ENCODE measurements around the gene TMEM100. TPM values are rescaled to one million over a fixed set of nuclear protein-coding genes. Genes with fewer than 3 reads are reported as not detected.

The TMEM100 gene
- total RNA-seq, 1 donor = 0.36 TPM

DNA sequence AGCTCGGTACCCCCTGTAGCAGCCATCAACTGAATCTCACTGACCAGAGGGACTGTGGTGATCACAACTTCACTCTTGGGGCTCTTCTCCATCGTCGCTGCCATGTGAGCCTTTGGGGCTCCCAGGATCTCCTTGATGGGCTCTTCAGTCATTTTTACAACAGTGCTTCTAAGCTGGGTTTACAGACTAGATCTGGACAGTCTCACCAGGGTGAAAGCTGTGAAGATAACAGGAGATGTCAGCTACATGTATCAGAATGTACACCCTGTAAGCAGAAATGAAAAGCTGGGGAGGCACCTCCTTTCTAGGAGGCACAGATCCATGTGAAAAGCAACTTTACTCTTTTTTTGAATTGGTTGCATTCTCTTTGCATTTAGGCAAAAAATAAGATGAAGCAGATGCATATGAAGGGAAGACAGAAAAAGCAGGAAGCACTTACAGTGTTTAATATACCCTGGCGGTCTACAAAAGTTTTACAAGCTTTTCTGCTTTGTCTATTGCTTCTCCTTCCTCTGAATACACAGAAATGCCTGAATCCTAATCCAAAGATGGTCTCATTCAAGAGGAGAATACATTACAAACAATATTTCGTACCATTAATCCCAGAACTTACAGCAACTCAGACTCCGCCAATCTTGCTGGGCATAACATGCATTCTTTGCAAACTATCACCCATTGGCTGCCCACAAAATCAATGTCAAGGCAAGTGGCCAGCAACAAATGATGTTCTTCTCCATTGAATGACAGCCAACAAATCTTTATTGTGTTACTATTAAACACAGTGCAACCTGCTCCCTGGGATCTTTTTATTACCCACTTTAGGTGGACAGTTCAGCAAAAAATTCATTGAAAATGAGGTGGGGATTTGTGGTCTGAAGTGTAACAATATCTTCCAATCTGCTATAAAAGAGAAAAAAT lies 1.5 kb downstream of the TMEM100 start:
- H3K36me3 ChIP-seq (ENCODE audit: insufficient read depth, low read length) = no peaks in the 10 kb centered on the region
- peak overlapping the region; percentile 62 for H2AFZ ChIP-seq (ENCODE audit: low read length)
- no peaks in the 10 kb centered on the region for H3K27me3 ChIP-seq (ENCODE audit: insufficient read depth, low read length)
- no peak for DNase-seq (ENCODE audit: insufficient read length, low spot score, missing footprints)
- no peaks in the 10 kb centered on the region for H4K20me1 ChIP-seq (ENCODE audit: insufficient read depth, low read length)
- H3K4me2 ChIP-seq (ENCODE audit: insufficient read depth, low read length) = peak overlapping the region; percentile 9
- no peaks in the 10 kb centered on the region for H3K9me3 ChIP-seq (ENCODE audit: low read depth, low read length)
- peaks cover 28% of the 10 kb centered on the region for H3K4me1 ChIP-seq (ENCODE audit: insufficient read depth, low read length)
- H3K4me3 ChIP-seq (ENCODE audit: insufficient read depth, low read length) = no peak overlapping the region
- TF ChIP-seq, protein P1, sequence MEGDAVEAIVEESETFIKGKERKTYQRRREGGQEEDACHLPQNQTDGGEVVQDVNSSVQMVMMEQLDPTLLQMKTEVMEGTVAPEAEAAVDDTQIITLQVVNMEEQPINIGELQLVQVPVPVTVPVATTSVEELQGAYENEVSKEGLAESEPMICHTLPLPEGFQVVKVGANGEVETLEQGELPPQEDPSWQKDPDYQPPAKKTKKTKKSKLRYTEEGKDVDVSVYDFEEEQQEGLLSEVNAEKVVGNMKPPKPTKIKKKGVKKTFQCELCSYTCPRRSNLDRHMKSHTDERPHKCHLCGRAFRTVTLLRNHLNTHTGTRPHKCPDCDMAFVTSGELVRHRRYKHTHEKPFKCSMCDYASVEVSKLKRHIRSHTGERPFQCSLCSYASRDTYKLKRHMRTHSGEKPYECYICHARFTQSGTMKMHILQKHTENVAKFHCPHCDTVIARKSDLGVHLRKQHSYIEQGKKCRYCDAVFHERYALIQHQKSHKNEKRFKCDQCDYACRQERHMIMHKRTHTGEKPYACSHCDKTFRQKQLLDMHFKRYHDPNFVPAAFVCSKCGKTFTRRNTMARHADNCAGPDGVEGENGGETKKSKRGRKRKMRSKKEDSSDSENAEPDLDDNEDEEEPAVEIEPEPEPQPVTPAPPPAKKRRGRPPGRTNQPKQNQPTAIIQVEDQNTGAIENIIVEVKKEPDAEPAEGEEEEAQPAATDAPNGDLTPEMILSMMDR (IDR thresholded peaks at IDR 0.05; ENCODE audit: extremely low read depth, low read depth, low read length) = no peak
- no peaks in the 10 kb centered on the region for H3K79me2 ChIP-seq (ENCODE audit: insufficient read depth, low read length)
- no peak overlapping the region for H3K27ac ChIP-seq (ENCODE audit: low read depth, low read length)

DNA sequence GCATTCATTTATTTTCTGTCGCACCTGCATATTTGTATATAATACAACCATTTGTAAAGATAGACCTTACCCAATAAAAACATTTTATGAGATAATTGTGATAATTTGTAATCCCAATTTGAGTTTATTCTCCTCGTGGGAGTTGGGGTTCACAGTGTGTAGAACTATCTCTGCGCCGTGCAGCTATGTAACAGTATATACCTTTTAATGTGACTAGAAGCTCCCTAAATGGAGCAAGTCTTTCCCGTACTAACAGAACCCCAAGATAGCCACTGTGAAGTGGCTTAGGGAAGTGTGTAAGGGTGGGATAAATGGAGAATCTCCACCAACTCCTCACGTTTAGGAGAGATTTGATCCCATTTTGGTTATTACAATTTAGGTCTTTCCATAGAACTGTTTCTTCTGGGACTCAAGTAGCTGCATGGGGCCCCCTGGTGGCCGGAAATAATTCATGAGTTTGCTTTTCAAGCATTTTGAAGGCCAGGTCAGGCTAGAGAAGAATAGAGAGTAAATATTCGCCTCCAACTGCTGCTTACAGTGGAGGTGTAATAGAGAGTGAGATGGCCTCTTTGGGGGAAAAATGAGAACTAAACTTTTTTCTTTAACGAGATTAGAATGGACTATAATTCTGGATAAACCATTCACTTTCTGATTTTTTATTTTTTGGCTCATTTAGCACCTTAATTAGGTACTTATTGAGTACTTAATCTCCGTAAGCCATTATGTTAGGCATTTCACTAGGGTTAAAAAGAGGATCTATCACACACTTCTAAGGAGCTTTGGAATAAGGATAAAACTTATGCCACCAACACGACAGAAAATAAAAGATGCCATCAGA lies 4.5 kb downstream of the TMEM100 start:
- TF ChIP-seq, protein P1 (IDR thresholded peaks at IDR 0.05; ENCODE audit: extremely low read depth, low read depth, low read length) = peak; percentile 89
- Histone ChIP-seq H3K36me3 (ENCODE audit: insufficient read depth, low read length) (no peaks in the 10 kb centered on the region), H3K79me2 (ENCODE audit: insufficient read depth, low read length) (no peaks in the 10 kb centered on the region), H3K4me2 (ENCODE audit: insufficient read depth, low read length) (no peak overlapping the region), H3K9me3 (ENCODE audit: low read depth, low read length) (no peaks in the 10 kb centered on the region), H3K4me3 (ENCODE audit: insufficient read depth, low read length) (no peak overlapping the region), H3K27ac (ENCODE audit: low read depth, low read length) (no peak overlapping the region), H3K27me3 (ENCODE audit: insufficient read depth, low read length) (no peaks in the 10 kb centered on the region), H3K4me1 (ENCODE audit: insufficient read depth, low read length) (peaks cover 14% of the 10 kb centered on the region), H4K20me1 (ENCODE audit: insufficient read depth, low read length) (no peaks in the 10 kb centered on the region), H2AFZ (ENCODE audit: low read length) (no peak overlapping the region)
- peak; percentile 44 for DNase-seq (ENCODE audit: insufficient read length, low spot score, missing footprints)

DNA sequence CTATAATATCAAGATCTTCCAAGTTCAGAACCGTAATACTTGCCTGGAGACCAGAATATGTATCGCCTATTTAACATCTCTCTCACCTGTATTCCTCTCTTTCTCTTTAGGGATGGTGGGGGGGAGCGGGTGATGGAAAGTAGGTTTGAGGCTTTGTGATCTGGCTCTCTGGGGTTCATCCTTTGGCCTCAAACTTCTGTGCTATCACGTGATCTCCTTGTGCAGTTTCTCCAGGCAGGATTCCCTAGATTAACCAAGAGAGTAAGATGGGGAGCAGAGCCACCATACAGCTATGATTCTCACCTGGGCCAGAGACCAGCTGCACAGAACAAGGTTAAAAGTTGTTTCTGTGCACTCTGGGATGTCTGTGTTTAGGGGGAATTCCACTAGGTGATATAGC lies 5.2 kb downstream of the TMEM100 start:
- no peak overlapping the region for H2AFZ ChIP-seq (ENCODE audit: low read length)
- no peaks in the 10 kb centered on the region for H3K27me3 ChIP-seq (ENCODE audit: insufficient read depth, low read length)
- TF ChIP-seq, protein P1 (IDR thresholded peaks at IDR 0.05; ENCODE audit: extremely low read depth, low read depth, low read length) = no peak
- H3K36me3 ChIP-seq (ENCODE audit: insufficient read depth, low read length) = no peaks in the 10 kb centered on the region
- H3K79me2 ChIP-seq (ENCODE audit: insufficient read depth, low read length) = no peaks in the 10 kb centered on the region
- no peak overlapping the region for H3K27ac ChIP-seq (ENCODE audit: low read depth, low read length)
- peaks cover 8% of the 10 kb centered on the region for H3K4me1 ChIP-seq (ENCODE audit: insufficient read depth, low read length)
- H3K4me2 ChIP-seq (ENCODE audit: insufficient read depth, low read length) = no peak overlapping the region
- H3K9me3 ChIP-seq (ENCODE audit: low read depth, low read length) = no peaks in the 10 kb centered on the region
- H4K20me1 ChIP-seq (ENCODE audit: insufficient read depth, low read length) = no peaks in the 10 kb centered on the region
- no peak overlapping the region for H3K4me3 ChIP-seq (ENCODE audit: insufficient read depth, low read length)
- DNase-seq (ENCODE audit: insufficient read length, low spot score, missing footprints) = no peak

All from osteoblast (primary cell).